Stomach (tissue), 9 donors: ENCODE measurements around the gene ARHGEF25. TPM values are rescaled to one million over a fixed set of nuclear protein-coding genes. Genes with fewer than 3 reads are reported as not detected.

ENCODE experiments used
- DNase-seq, 2 donors: peaks; one replicate each; pipeline versions ENCODE4 v3.0.0 to v3.0.0-alpha.2; 2013 to 2019
- H3K27ac ChIP-seq, 5 donors: fragments of 200-600 bp in 4 of 5; sonication (generic) in 4 of 5; one replicate each; pipeline ENCODE4 v1.5.1; 2013 to 2019; ENCODE audit warnings: mild to moderate bottlenecking in 1 of 5, moderate library complexity in 1 of 5
- H3K27me3 ChIP-seq, 3 donors: fragments of 200-600 bp; sonication (generic); one replicate each; pipeline ENCODE4 v1.5.1; 2017 to 2019; ENCODE audit warnings: mixed run types in 1 of 3
- H3K36me3 ChIP-seq, 4 donors: fragments of 200-600 bp; sonication (generic); 1 replicate in 3 of 4; 2 replicates in 1 of 4; pipeline ENCODE4 v1.5.1; 2016 to 2019
- H3K4me1 ChIP-seq, 4 donors: fragments of 200-600 bp; sonication (generic); one replicate each; pipeline ENCODE4 v1.5.1; 2016 to 2019
- H3K4me3 ChIP-seq, 4 donors: fragments of 200-600 bp; sonication (generic) in 3 of 4; one replicate each; pipeline ENCODE4 v1.5.1; 2016 to 2019; ENCODE audit warnings: mild to moderate bottlenecking in 1 of 4
- H3K9me3 ChIP-seq, 4 donors: fragments of 200-600 bp; sonication (generic); one replicate each; pipeline ENCODE4 v1.5.1; 2016 to 2019
- CTCF ChIP-seq, 7 experiments: fragments of 450-650 bp in 4 of 7; fragments of 200-600 bp in 3 of 7; sonication (generic) in 3 of 7; IDR thresholded peaks; one replicate each; pipeline ENCODE4 v1.5.1; 2016 to 2019; ENCODE audit warnings: antibody characterized with exemption in 7 of 7, control low read depth in 2 of 7, mild to moderate bottlenecking in 1 of 7
- EP300 ChIP-seq: sonication (generic); formaldehyde crosslinking; IDR thresholded peaks from one replicate; pipeline ENCODE4 v1.6.1; 2017; ENCODE audit warnings: antibody characterized with exemption
- POLR2A ChIP-seq, 4 donors: fragments of 450-650 bp; IDR thresholded peaks; one replicate each; pipeline ENCODE4 v1.6.1; 2016; ENCODE audit warnings: antibody characterized with exemption in 4 of 4, control low read depth in 2 of 4, mild to moderate bottlenecking in 1 of 4, moderate library complexity in 1 of 4
- POLR2AphosphoS5 ChIP-seq, 3 donors: sonication (generic); formaldehyde crosslinking; IDR thresholded peaks; one replicate each; pipeline ENCODE4 v1.6.1; 2016; ENCODE audit warnings: antibody characterized with exemption in 3 of 3
- WGBS, 5 donors: extraction: QIAGEN DNeasy Blood & Tissue Kit in 3 of 5; methylation state at CpG; one replicate each; pipeline versions ENCODE4 v1.1.5 to v1.1.7; 2013 to 2018; 5-methylcytosine and 5-hydroxymethylcytosine counted together
- intact Hi-C: fragments of 100-400 bp; cut with DNase I; formaldehyde crosslinking; loops from one replicate; pipeline ENCODE4 v1.15.1; 2023; ENCODE audit warnings: low total_unique reads
- polyA plus RNA-seq, 3 donors: library from polyadenylated mRNA; stranded (reverse); fragments of 200-250 nt; gene quantifications; one replicate each; pipeline ENCODE4 v1.2.3, GENCODE V29; 2013
- total RNA-seq, 5 donors: library from RNA; depleted of rRNA; stranded (reverse); fragments of >200 nt; gene quantifications; one replicate each; pipeline versions ENCODE4 v1.1.0 to v1.2.3, GENCODE V29; 2014 to 2016
- donor health status: healthy with polysubstance abuse.
- donor health status: Bipolar disorder and iron deficiency.
- donor health status: healthy.

The ARHGEF25 gene
- total and polyA plus RNA-seq, 8 donors, result 18.7 to 220 (median 30.4) TPM

- H3K27ac ChIP-seq, result no peak overlapping the region
- no peak overlapping the region for H3K4me3 ChIP-seq
- H3K9me3 ChIP-seq, result no peaks in the 10 kb centered on the region
- intact Hi-C loops, result loop anchor here (5.0 kb wide), 1 partner anchor 42 kb away; no protein-coding TSS in a partner anchor
- 69 to 82% (median 72%) methylated on average over 8 of the region's 8 CpGs for WGBS, 5 donors
- H3K27me3 ChIP-seq, result peaks cover 3 to 98% (median 88%) of the 10 kb centered on the region in 3 donors
- H3K4me1 ChIP-seq, result peaks cover 15 to 34% (median 27%) of the 10 kb centered on the region in 4 donors
- TF ChIP-seq POLR2AphosphoS5 (IDR thresholded peaks at IDR 0.05), result no peak
- TF ChIP-seq POLR2A (IDR thresholded peaks at IDR 0.05), result no peak
- no peak for TF ChIP-seq CTCF (IDR thresholded peaks at IDR 0.05)
- TF ChIP-seq EP300, result no peak
- DNase-seq, result no peak
- peaks cover 0 to 18% (median 3%) of the 10 kb centered on the region in 4 donors for H3K36me3 ChIP-seq
Observed at GRCh38 chr12:57624441-57625220, 13.4 kb downstream of the ARHGEF25 start.

DNA sequence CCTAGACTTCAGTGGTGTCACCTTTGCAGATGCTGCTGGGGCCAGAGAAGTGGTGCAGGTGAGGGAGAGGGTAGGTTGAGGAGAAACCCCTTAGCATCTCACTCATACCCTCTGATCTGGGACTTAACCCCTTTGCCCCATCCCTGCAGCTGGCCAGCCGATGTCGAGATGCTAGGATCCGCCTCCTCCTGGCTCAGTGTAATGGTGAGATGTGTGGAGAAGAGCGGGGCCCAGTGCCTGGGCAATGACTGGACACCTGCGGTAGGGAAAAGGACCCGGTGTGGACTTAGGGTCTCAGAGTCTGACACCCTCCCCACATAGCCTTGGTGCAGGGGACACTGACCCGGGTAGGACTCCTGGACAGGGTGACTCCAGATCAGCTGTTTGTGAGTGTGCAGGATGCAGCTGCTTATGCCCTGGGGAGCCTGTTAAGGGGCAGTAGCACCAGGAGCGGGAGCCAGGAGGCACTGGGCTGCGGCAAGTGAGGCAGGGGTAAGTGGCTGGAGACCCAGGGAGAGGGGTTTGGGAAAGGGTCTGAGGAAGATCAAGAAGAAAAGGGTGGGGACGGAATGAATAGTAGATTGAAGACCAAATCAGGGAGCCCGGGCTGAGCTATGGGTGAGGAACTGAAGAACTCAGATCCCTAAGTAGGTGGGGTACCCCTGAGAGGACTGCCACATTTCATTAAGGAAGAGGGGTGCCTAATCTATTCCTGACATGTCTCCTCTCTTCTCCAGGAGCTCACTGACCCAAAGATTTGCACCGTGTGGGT lies 14.2 kb downstream of the ARHGEF25 start:
- Histone ChIP-seq H3K27me3 (peaks cover 3 to 98% (median 80%) of the 10 kb centered on the region in 3 donors), H3K36me3 (peaks cover 0 to 18% (median 3%) of the 10 kb centered on the region in 4 donors), H3K4me1 (peaks cover 15 to 30% (median 25%) of the 10 kb centered on the region in 4 donors), H3K9me3 (no peaks in the 10 kb centered on the region), H3K27ac (no peak overlapping the region), H3K4me3 (no peak overlapping the region)
- TF ChIP-seq POLR2A (IDR thresholded peaks at IDR 0.05) (no peak), POLR2AphosphoS5 (IDR thresholded peaks at IDR 0.05) (no peak), CTCF (IDR thresholded peaks at IDR 0.05) (no peak), EP300 (no peak)
- intact Hi-C loops, result no loop called here
- 64 to 75% (median 69%) methylated on average over 12 of the region's 12 CpGs for WGBS, 5 donors
- no peak for DNase-seq

GRCh38 chr12:57626111-57626920 lies 15.1 kb downstream of the ARHGEF25 start:
- TF ChIP-seq CTCF (IDR thresholded peaks at IDR 0.05) (no peak), EP300 (no peak), POLR2A (IDR thresholded peaks at IDR 0.05) (no peak), POLR2AphosphoS5 (IDR thresholded peaks at IDR 0.05) (no peak)
- H3K27ac ChIP-seq, result no peak overlapping the region
- WGBS, 5 donors, result 23 to 49% (median 31%) methylated on average over 5 to 13 of the region's 13 CpGs
- no peaks in the 10 kb centered on the region for H3K9me3 ChIP-seq
- intact Hi-C loops, result no loop called here
- peaks cover 0 to 18% (median 3%) of the 10 kb centered on the region in 4 donors for H3K36me3 ChIP-seq
- peaks cover 7 to 21% (median 16%) of the 10 kb centered on the region in 4 donors for H3K4me1 ChIP-seq
- no peak for DNase-seq
- no peak overlapping the region for H3K4me3 ChIP-seq
- H3K27me3 ChIP-seq, result peaks cover 0 to 98% (median 79%) of the 10 kb centered on the region in 3 donors
